GM23338 (cell line): ENCODE data around the gene APC2. TPM values are rescaled to one million over a fixed set of nuclear protein-coding genes. Genes with fewer than 3 reads are reported as not detected.
A peak's percentile ranks its signal among the peaks of the same experiment; 100 is the strongest.

Experiments
- ATAC-seq: fragments of 200-7000 bp; cut with Tn5 transposase; 3 replicates; pipeline ENCODE4 v1.9.1; 2020
- DNase-seq: peaks from one replicate; pipeline ENCODE4 v3.0.0-alpha.2; 2015; ENCODE audit warnings: low spot score
- H2AFZ ChIP-seq: fragments of 200-600 bp; sonication (generic); 2 replicates; pipeline ENCODE4 v1.8.0; 2016; ENCODE audit warnings: antibody characterized with exemption, mild to moderate bottlenecking, moderate library complexity
- H3F3A ChIP-seq: fragments of 200-600 bp; sonication (generic); replicated peaks from 2 replicates; pipeline ENCODE4 v1.8.0; 2017; ENCODE audit warnings: antibody characterized with exemption, mixed run types, low read depth
- H3K27ac ChIP-seq: fragments of 200-600 bp; sonication (generic); 2 replicates; pipeline ENCODE4 v1.6.1; 2016; ENCODE audit warnings: low read depth
- H3K27me3 ChIP-seq: fragments of 200-600 bp; sonication (generic); 2 replicates; pipeline ENCODE4 v1.8.0; 2016; ENCODE audit warnings: mild to moderate bottlenecking, mixed run types, moderate library complexity; ENCODE audit not compliant: insufficient read depth
- H3K36me3 ChIP-seq: fragments of 200-600 bp; sonication (generic); 2 replicates; pipeline ENCODE4 v1.8.0; 2016; ENCODE audit warnings: mild to moderate bottlenecking; ENCODE audit not compliant: insufficient read depth
- H3K4me1 ChIP-seq: fragments of 200-600 bp; sonication (generic); 2 replicates; pipeline ENCODE4 v1.8.0; 2016; ENCODE audit warnings: mild to moderate bottlenecking, moderate library complexity; ENCODE audit not compliant: insufficient read depth
- H3K4me2 ChIP-seq: fragments of 200-600 bp; sonication (generic); 2 replicates; pipeline ENCODE4 v1.7.1; 2017; ENCODE audit warnings: mixed run types
- H3K4me3 ChIP-seq: fragments of 200-600 bp; sonication (generic); 2 replicates; pipeline ENCODE4 v1.6.1; 2016; ENCODE audit warnings: mixed run types
- H3K79me2 ChIP-seq: fragments of 200-600 bp; sonication (generic); replicated peaks from 2 replicates; pipeline ENCODE4 v1.8.0; 2017; ENCODE audit warnings: mild to moderate bottlenecking; ENCODE audit not compliant: insufficient read depth
- H3K9me2 ChIP-seq: fragments of 200-600 bp; sonication (generic); 2 replicates; pipeline ENCODE4 v1.8.0; 2017; ENCODE audit not compliant: insufficient read depth
- H4K20me1 ChIP-seq: fragments of 200-600 bp; sonication (generic); replicated peaks from 2 replicates; pipeline ENCODE4 v1.8.0; 2017; ENCODE audit warnings: mild to moderate bottlenecking; ENCODE audit not compliant: insufficient read depth
- H3K27ac Mint-ChIP-seq: 2 replicates; pipeline ENCODE4 v1.8.0; 2020; ENCODE audit warnings: inconsistent platforms, mild to moderate bottlenecking, moderate library complexity, mixed read lengths
- H3K27me3 Mint-ChIP-seq: 3 replicates; pipeline ENCODE4 v1.8.0; 2022; ENCODE audit warnings: low read depth, mild to moderate bottlenecking, moderate library complexity, mixed read lengths, inconsistent platforms; ENCODE audit not compliant: insufficient read depth, poor library complexity
- H3K36me3 Mint-ChIP-seq: 3 replicates; pipeline ENCODE4 v1.8.0; 2021; ENCODE audit warnings: low read depth, mild to moderate bottlenecking, inconsistent platforms, moderate library complexity, mixed read lengths
- H3K4me1 Mint-ChIP-seq: 3 replicates; pipeline ENCODE4 v1.8.0; 2020; ENCODE audit warnings: mild to moderate bottlenecking, inconsistent platforms, mixed read lengths
- H3K4me3 Mint-ChIP-seq: 3 replicates; pipeline ENCODE4 v1.8.0; 2021; ENCODE audit warnings: moderate library complexity, mild to moderate bottlenecking, inconsistent platforms, mixed read lengths
- H3K9me3 Mint-ChIP-seq: 3 replicates; pipeline ENCODE4 v1.8.0; 2020; ENCODE audit warnings: moderate library complexity, mild to moderate bottlenecking, inconsistent platforms, mixed read lengths
- CREB1 ChIP-seq: fragments of 250-450 bp; sonication (Bioruptor Pico); IDR thresholded peaks from 2 replicates; pipeline ENCODE4 v1.5.0; 2020; ENCODE audit warnings: low read depth, mild to moderate bottlenecking, moderate library complexity
- EZH2 ChIP-seq: fragments of 200-600 bp; sonication (generic); IDR thresholded peaks from one replicate; pipeline ENCODE4 v1.8.0; 2017; ENCODE audit warnings: antibody characterized with exemption, mild to moderate bottlenecking, low read depth; ENCODE audit not compliant: unreplicated experiment
- EZH2phosphoT487 ChIP-seq: fragments of 200-600 bp; sonication (generic); IDR thresholded peaks from one replicate; pipeline ENCODE4 v1.8.1; 2018; ENCODE audit warnings: antibody characterized with exemption; ENCODE audit not compliant: unreplicated experiment
- JUNB ChIP-seq: IDR thresholded peaks from one replicate; pipeline ENCODE4 v1.6.1; 2016; ENCODE audit warnings: antibody characterized with exemption; ENCODE audit not compliant: unreplicated experiment
- NANOG ChIP-seq: IDR thresholded peaks from 2 replicates; pipeline ENCODE4 v1.6.1; 2016; ENCODE audit warnings: antibody characterized with exemption, borderline replicate concordance
- POLR2AphosphoS5 ChIP-seq: IDR thresholded peaks from 2 replicates; pipeline ENCODE4 v1.6.1; 2016; ENCODE audit warnings: antibody characterized with exemption, low read depth
- STAT1 ChIP-seq: IDR thresholded peaks from one replicate; pipeline ENCODE4 v1.6.1; 2016; ENCODE audit warnings: antibody characterized with exemption; ENCODE audit not compliant: unreplicated experiment
- ZNF114 ChIP-seq: fragments of 250-450 bp; sonication (Bioruptor Pico); IDR thresholded peaks from 2 replicates; pipeline ENCODE4 v1.5.0; 2020; ENCODE audit warnings: mild to moderate bottlenecking, moderate library complexity
- ZNF331 ChIP-seq: fragments of 250-450 bp; sonication (Bioruptor Pico); IDR thresholded peaks from 2 replicates; pipeline ENCODE4 v1.5.0; 2020; ENCODE audit warnings: low read depth, mild to moderate bottlenecking, moderate library complexity
- polyA plus RNA-seq: library from polyadenylated mRNA; unstranded; fragments of >200 nt; fragmentation: Nextera tagmentation; extraction: Ambion mirVana; gene quantifications from 2 replicates; pipeline ENCODE4 v1.2.1, GENCODE V29; 2016
- total RNA-seq: library from RNA; depleted of rRNA; stranded (reverse); fragments of >200 nt; shearing (Covaris generic); gene quantifications from 2 replicates; pipeline ENCODE4 v1.2.3, GENCODE V29; 2014
- TF ChIP-seq, protein P1 (sequence below): fragments of 250-450 bp; sonication (Bioruptor Pico); IDR thresholded peaks from 2 replicates; pipeline ENCODE4 v1.5.0; 2020; ENCODE audit warnings: mild to moderate bottlenecking, moderate library complexity
- TF ChIP-seq, protein P2 (sequence below), 2 experiments: fragments of 200-600 bp in 1 of 2; sonication (generic) in 1 of 2; conservative IDR thresholded peaks; 2 replicates each; pipeline versions ENCODE4 v1.5.1 to v1.6.1; 2016 to 2017; ENCODE audit warnings: antibody characterized with exemption in 2 of 2, low read depth in 2 of 2, mild to moderate bottlenecking in 2 of 2, moderate library complexity in 1 of 2
- TF ChIP-seq, protein P3 (sequence below): IDR thresholded peaks from 2 replicates; pipeline ENCODE4 v1.6.1; 2016; ENCODE audit warnings: antibody characterized with exemption
- TF ChIP-seq, protein P4 (sequence below): IDR thresholded peaks from one replicate; pipeline ENCODE4 v1.6.1; 2018; ENCODE audit warnings: antibody characterized with exemption; ENCODE audit not compliant: unreplicated experiment

The APC2 gene
- total and polyA plus RNA-seq, 2 experiments from 2014 or later = 1.4 to 18.3 TPM

DNA sequence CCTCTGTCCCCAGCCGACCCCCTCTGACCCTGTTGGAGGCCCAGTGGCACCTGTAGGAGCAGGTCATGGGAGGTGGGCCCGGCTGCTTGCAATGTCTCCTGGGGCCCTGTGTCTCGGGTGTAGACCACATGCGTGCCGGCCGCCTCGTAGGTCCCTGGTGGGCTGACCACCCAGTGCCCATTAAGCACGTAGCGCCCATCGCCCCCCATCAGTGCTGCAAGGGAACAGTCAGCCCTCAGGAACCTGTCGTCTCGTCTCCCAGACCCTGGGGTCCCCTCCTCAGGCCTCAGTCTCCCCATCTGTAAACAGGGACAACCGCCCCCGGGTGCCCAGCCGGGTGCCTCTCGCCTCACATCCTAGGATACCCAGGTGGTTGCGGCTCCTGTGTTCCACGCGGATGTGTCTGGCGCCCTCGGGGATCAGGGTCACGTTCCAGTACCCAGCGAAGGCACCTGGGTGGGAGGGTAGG is 57.3 kb downstream of the APC2 start:
- H3K27ac ChIP-seq = no peak overlapping the region
- H3K36me3 Mint-ChIP-seq = no peaks in the 10 kb centered on the region
- H3K27me3 Mint-ChIP-seq = peaks cover 35% of the 10 kb centered on the region
- H3F3A ChIP-seq = peaks cover 8% of the 10 kb centered on the region; the same call in 1 of the 2 replicates
- no peaks in the 10 kb centered on the region for H3K36me3 ChIP-seq
- H4K20me1 ChIP-seq = no peaks in the 10 kb centered on the region
- H3K27me3 ChIP-seq = peaks cover 19% of the 10 kb centered on the region
- H3K4me3 ChIP-seq = peak overlapping the region; percentile 90
- H2AFZ ChIP-seq = peak overlapping the region; percentile 76; the same call in 1 of the 2 replicates
- TF ChIP-seq, protein P1, sequence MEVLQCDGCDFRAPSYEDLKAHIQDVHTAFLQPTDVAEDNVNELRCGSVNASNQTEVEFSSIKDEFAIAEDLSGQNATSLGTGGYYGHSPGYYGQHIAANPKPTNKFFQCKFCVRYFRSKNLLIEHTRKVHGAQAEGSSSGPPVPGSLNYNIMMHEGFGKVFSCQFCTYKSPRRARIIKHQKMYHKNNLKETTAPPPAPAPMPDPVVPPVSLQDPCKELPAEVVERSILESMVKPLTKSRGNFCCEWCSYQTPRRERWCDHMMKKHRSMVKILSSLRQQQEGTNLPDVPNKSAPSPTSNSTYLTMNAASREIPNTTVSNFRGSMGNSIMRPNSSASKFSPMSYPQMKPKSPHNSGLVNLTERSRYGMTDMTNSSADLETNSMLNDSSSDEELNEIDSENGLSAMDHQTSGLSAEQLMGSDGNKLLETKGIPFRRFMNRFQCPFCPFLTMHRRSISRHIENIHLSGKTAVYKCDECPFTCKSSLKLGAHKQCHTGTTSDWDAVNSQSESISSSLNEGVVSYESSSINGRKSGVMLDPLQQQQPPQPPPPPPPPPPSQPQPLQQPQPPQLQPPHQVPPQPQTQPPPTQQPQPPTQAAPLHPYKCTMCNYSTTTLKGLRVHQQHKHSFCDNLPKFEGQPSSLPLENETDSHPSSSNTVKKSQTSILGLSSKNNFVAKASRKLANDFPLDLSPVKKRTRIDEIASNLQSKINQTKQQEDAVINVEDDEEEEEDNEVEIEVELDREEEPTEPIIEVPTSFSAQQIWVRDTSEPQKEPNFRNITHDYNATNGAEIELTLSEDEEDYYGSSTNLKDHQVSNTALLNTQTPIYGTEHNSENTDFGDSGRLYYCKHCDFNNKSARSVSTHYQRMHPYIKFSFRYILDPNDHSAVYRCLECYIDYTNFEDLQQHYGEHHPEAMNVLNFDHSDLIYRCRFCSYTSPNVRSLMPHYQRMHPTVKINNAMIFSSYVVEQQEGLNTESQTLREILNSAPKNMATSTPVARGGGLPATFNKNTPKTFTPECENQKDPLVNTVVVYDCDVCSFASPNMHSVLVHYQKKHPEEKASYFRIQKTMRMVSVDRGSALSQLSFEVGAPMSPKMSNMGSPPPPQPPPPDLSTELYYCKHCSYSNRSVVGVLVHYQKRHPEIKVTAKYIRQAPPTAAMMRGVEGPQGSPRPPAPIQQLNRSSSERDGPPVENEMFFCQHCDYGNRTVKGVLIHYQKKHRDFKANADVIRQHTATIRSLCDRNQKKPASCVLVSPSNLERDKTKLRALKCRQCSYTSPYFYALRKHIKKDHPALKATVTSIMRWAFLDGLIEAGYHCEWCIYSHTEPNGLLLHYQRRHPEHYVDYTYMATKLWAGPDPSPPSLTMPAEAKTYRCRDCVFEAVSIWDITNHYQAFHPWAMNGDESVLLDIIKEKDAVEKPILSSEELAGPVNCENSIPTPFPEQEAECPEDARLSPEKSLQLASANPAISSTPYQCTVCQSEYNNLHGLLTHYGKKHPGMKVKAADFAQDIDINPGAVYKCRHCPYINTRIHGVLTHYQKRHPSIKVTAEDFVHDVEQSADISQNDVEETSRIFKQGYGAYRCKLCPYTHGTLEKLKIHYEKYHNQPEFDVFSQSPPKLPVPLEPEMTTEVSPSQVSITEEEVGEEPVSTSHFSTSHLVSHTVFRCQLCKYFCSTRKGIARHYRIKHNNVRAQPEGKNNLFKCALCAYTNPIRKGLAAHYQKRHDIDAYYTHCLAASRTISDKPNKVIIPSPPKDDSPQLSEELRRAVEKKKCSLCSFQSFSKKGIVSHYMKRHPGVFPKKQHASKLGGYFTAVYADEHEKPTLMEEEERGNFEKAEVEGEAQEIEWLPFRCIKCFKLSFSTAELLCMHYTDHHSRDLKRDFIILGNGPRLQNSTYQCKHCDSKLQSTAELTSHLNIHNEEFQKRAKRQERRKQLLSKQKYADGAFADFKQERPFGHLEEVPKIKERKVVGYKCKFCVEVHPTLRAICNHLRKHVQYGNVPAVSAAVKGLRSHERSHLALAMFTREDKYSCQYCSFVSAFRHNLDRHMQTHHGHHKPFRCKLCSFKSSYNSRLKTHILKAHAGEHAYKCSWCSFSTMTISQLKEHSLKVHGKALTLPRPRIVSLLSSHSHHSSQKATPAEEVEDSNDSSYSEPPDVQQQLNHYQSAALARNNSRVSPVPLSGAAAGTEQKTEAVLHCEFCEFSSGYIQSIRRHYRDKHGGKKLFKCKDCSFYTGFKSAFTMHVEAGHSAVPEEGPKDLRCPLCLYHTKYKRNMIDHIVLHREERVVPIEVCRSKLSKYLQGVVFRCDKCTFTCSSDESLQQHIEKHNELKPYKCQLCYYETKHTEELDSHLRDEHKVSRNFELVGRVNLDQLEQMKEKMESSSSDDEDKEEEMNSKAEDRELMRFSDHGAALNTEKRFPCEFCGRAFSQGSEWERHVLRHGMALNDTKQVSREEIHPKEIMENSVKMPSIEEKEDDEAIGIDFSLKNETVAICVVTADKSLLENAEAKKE (CRISPR knock-in tag) = no peak
- no peak for TF ChIP-seq STAT1
- TF ChIP-seq NANOG = no peak
- TF ChIP-seq JUNB = no peak
- no peak for TF ChIP-seq EZH2
- TF ChIP-seq, protein P2, sequence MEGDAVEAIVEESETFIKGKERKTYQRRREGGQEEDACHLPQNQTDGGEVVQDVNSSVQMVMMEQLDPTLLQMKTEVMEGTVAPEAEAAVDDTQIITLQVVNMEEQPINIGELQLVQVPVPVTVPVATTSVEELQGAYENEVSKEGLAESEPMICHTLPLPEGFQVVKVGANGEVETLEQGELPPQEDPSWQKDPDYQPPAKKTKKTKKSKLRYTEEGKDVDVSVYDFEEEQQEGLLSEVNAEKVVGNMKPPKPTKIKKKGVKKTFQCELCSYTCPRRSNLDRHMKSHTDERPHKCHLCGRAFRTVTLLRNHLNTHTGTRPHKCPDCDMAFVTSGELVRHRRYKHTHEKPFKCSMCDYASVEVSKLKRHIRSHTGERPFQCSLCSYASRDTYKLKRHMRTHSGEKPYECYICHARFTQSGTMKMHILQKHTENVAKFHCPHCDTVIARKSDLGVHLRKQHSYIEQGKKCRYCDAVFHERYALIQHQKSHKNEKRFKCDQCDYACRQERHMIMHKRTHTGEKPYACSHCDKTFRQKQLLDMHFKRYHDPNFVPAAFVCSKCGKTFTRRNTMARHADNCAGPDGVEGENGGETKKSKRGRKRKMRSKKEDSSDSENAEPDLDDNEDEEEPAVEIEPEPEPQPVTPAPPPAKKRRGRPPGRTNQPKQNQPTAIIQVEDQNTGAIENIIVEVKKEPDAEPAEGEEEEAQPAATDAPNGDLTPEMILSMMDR (conservative IDR thresholded peaks at IDR 0.05; ENCODE audit: low read depth in 2 of 2) = no peak
- no peak for TF ChIP-seq ZNF331 (CRISPR knock-in tag)
- TF ChIP-seq POLR2AphosphoS5 = no peak
- no peak for TF ChIP-seq EZH2phosphoT487
- no peak for TF ChIP-seq ZNF114
- TF ChIP-seq, protein P3, sequence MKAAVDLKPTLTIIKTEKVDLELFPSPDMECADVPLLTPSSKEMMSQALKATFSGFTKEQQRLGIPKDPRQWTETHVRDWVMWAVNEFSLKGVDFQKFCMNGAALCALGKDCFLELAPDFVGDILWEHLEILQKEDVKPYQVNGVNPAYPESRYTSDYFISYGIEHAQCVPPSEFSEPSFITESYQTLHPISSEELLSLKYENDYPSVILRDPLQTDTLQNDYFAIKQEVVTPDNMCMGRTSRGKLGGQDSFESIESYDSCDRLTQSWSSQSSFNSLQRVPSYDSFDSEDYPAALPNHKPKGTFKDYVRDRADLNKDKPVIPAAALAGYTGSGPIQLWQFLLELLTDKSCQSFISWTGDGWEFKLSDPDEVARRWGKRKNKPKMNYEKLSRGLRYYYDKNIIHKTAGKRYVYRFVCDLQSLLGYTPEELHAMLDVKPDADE = no peak
- no peak for TF ChIP-seq CREB1 (CRISPR knock-in tag)
- TF ChIP-seq, protein P4, sequence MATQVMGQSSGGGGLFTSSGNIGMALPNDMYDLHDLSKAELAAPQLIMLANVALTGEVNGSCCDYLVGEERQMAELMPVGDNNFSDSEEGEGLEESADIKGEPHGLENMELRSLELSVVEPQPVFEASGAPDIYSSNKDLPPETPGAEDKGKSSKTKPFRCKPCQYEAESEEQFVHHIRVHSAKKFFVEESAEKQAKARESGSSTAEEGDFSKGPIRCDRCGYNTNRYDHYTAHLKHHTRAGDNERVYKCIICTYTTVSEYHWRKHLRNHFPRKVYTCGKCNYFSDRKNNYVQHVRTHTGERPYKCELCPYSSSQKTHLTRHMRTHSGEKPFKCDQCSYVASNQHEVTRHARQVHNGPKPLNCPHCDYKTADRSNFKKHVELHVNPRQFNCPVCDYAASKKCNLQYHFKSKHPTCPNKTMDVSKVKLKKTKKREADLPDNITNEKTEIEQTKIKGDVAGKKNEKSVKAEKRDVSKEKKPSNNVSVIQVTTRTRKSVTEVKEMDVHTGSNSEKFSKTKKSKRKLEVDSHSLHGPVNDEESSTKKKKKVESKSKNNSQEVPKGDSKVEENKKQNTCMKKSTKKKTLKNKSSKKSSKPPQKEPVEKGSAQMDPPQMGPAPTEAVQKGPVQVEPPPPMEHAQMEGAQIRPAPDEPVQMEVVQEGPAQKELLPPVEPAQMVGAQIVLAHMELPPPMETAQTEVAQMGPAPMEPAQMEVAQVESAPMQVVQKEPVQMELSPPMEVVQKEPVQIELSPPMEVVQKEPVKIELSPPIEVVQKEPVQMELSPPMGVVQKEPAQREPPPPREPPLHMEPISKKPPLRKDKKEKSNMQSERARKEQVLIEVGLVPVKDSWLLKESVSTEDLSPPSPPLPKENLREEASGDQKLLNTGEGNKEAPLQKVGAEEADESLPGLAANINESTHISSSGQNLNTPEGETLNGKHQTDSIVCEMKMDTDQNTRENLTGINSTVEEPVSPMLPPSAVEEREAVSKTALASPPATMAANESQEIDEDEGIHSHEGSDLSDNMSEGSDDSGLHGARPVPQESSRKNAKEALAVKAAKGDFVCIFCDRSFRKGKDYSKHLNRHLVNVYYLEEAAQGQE = no peak
- H3K4me1 Mint-ChIP-seq = peaks cover 2% of the 10 kb centered on the region
- H3K9me2 ChIP-seq = no peaks in the 10 kb centered on the region
- peaks cover 11% of the 10 kb centered on the region; the same call in 2 of the 3 replicates for H3K9me3 Mint-ChIP-seq
- H3K4me1 ChIP-seq = 0 out of 2 replicates have a peak, but pooled peaks cover 5% of the 10 kb centered on the region
- DNase-seq (no peak), ATAC-seq (no peak)
- no peaks in the 10 kb centered on the region for H3K79me2 ChIP-seq
- peak overlapping the region; percentile 77 for H3K4me2 ChIP-seq
- H3K27ac Mint-ChIP-seq = no peak overlapping the region
- peak overlapping the region; percentile 95; the same call in 1 of the 3 replicates for H3K4me3 Mint-ChIP-seq
